22Rv1 (cell line): ENCODE measurements around the gene LRFN5.

Experiments
- H3K27ac ChIP-seq: fragments of 450-650 bp; 2 replicates; pipeline ENCODE4 v1.5.1; 2017
- ZFX ChIP-seq: fragments of 450-650 bp; IDR thresholded peaks from 2 replicates; pipeline ENCODE4 v1.6.1; 2017; ENCODE audit warnings: antibody characterized with exemption, borderline replicate concordance
- TF ChIP-seq, protein P1 (sequence below): fragments of 450-650 bp; IDR thresholded peaks from 2 replicates; pipeline ENCODE4 v1.5.1; 2017; ENCODE audit warnings: mild to moderate bottlenecking

The LRFN5 gene

DNA sequence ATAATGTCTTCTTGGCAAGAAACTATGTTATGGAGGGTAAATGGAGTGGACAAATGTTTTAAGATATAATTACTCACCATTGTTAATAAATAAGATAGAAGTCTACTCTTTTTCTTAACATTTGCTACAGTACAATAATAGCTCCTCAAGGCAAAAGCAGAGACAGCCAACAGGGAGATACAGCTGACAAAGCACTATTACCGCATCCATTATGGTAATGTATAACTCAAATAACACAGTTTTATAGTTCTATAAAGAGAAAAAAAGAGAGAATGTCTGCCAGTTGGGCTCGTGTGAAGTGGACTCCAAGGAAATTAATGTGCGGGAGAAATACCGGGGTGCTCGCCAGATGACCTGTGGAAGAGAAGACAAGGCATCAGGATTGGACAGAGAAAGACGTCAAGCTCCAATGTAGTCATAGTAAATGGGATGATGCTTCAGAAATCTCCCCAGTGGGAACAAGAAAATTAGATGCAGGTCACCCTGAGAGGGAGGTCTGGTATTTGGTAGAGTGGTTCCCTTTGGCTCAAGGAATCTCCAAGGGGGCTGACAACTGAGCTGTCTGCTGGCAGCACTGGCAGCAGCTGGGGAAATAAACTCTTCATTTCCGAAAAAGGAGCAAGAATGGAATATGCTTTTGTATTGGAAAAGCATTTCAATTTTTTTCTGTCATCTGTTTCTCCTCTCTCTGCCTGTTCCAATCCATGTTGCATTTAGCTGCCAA is 343.9 kb downstream of the LRFN5 start:
- TF ChIP-seq ZFX, result no peak
- TF ChIP-seq, protein P1, sequence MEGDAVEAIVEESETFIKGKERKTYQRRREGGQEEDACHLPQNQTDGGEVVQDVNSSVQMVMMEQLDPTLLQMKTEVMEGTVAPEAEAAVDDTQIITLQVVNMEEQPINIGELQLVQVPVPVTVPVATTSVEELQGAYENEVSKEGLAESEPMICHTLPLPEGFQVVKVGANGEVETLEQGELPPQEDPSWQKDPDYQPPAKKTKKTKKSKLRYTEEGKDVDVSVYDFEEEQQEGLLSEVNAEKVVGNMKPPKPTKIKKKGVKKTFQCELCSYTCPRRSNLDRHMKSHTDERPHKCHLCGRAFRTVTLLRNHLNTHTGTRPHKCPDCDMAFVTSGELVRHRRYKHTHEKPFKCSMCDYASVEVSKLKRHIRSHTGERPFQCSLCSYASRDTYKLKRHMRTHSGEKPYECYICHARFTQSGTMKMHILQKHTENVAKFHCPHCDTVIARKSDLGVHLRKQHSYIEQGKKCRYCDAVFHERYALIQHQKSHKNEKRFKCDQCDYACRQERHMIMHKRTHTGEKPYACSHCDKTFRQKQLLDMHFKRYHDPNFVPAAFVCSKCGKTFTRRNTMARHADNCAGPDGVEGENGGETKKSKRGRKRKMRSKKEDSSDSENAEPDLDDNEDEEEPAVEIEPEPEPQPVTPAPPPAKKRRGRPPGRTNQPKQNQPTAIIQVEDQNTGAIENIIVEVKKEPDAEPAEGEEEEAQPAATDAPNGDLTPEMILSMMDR, result no peak
- H3K27ac ChIP-seq, result no peak overlapping the region
